ENCODE measurements around the gene ABCA4. TPM values are rescaled to one million over a fixed set of nuclear protein-coding genes. Genes with fewer than 3 reads are reported as not detected.

Gene ABCA4
- total RNA-seq, 1 experiment from 2014 or later, result 0.29 TPM

- Histone ChIP-seq H3K4me2 (ENCODE audit: low read length) (no peak overlapping the region), H3K9ac (ENCODE audit: low read length) (no peak overlapping the region), H3K27me3 (ENCODE audit: low read length) (no peaks in the 10 kb centered on the region), H3K4me3 (ENCODE audit: low read length) (no peak overlapping the region), H3K4me1 (ENCODE audit: insufficient read depth, low read length) (peaks cover 12% of the 10 kb centered on the region), H3K27ac (ENCODE audit: low read length) (no peak overlapping the region), H3K9me3 (ENCODE audit: low read length) (no peaks in the 10 kb centered on the region), H3K79me2 (ENCODE audit: low read length) (no peaks in the 10 kb centered on the region), H4K20me1 (ENCODE audit: low read length) (no peaks in the 10 kb centered on the region), H3K9me2 (replicated peaks; ENCODE audit: low read length) (no peaks in the 10 kb centered on the region), H3F3A (ENCODE audit: low read length, unreplicated experiment) (no peaks in the 10 kb centered on the region), H3K36me3 (ENCODE audit: low read depth, low read length) (no peaks in the 10 kb centered on the region), H2AFZ (ENCODE audit: low read length) (no peak overlapping the region)
- intact Hi-C loops (cut with micrococcal nuclease), result no loop called here
- TF ChIP-seq EZH2 (IDR thresholded peaks at IDR 0.05; ENCODE audit: low read length, unreplicated experiment) (no peak), CTCF (conservative IDR thresholded peaks at IDR 0.05; ENCODE audit: low read depth, low read length) (no peak), EZH2phosphoT487 (IDR thresholded peaks at IDR 0.05; ENCODE audit: borderline replicate concordance, low read length) (no peak)
- DNase-seq (no peak), ATAC-seq (no peak)
- ChIA-PET CTCF (no interaction called here), POLR2A (ENCODE audit: unreplicated experiment) (no interaction called here)
- no TSS peak for BruUV-seq (replicated peaks)
Measured at GRCh38 chr1:94079080-94079940, 41.6 kb downstream of the ABCA4 start.

DNA sequence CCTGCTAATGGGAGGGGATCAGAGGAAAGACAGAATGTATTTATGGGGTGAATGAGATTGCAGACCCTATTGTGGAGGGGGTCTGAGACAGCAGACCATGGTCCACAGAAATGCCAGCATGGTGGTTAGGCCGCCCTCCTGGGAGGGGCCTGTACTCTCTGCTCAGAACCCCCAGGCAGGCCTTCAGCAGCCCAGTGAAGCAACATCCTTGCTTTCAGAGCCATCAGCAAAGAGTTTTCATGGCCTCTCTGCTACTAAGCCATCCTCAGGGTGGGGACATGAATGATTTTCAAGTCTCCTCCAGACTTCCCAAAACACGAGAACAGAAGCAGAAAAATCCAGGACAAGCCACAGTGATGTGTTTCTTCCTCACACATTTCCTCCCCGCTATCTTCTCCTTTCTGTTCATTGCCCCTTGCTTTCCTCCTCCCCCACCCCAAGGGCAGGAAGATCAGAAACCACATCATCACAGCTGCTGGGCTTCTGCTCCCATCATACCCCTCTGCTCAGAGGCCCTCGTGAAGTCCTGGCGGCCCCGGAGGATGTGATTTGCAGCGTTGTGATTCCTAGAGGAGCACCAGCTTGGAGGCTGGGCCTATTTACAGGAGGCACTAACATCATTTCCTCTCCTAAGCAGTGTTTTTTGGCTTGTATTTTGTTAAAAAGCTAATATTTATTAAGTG lies 48.0 kb downstream of the ABCA4 start:
- ChIA-PET CTCF (no interaction called here), POLR2A (ENCODE audit: unreplicated experiment) (no interaction called here)
- no peak for TF ChIP-seq CTCF (conservative IDR thresholded peaks at IDR 0.05; ENCODE audit: low read depth, low read length)
- TF ChIP-seq EZH2phosphoT487 (IDR thresholded peaks at IDR 0.05; ENCODE audit: borderline replicate concordance, low read length), result no peak
- TF ChIP-seq EZH2 (IDR thresholded peaks at IDR 0.05; ENCODE audit: low read length, unreplicated experiment), result no peak
- no peaks in the 10 kb centered on the region for H3K36me3 ChIP-seq (ENCODE audit: low read depth, low read length)
- H3K9me2 ChIP-seq (replicated peaks; ENCODE audit: low read length), result no peaks in the 10 kb centered on the region
- no peak overlapping the region for H2AFZ ChIP-seq (ENCODE audit: low read length)
- no peak overlapping the region for H3K27ac ChIP-seq (ENCODE audit: low read length)
- intact Hi-C loops (cut with micrococcal nuclease), result no loop called here
- H3K9ac ChIP-seq (ENCODE audit: low read length), result no peak overlapping the region
- ATAC-seq (no peak), DNase-seq (no peak)
- peaks cover 9% of the 10 kb centered on the region for H3F3A ChIP-seq (ENCODE audit: low read length, unreplicated experiment)
- H3K4me2 ChIP-seq (ENCODE audit: low read length), result no peak overlapping the region
- no peaks in the 10 kb centered on the region for H3K27me3 ChIP-seq (ENCODE audit: low read length)
- H3K9me3 ChIP-seq (ENCODE audit: low read length), result no peaks in the 10 kb centered on the region
- no peaks in the 10 kb centered on the region for H3K79me2 ChIP-seq (ENCODE audit: low read length)
- H3K4me1 ChIP-seq (ENCODE audit: insufficient read depth, low read length), result peaks cover 28% of the 10 kb centered on the region
- no peaks in the 10 kb centered on the region for H4K20me1 ChIP-seq (ENCODE audit: low read length)
- no TSS peak for BruUV-seq (replicated peaks)
- no peak overlapping the region for H3K4me3 ChIP-seq (ENCODE audit: low read length)

GRCh38 chr1:94071976-94072375 lies 49.0 kb downstream of the ABCA4 start:
- Histone ChIP-seq H3K4me3 (ENCODE audit: low read length) (no peak overlapping the region), H3K4me2 (ENCODE audit: low read length) (no peak overlapping the region), H3K36me3 (ENCODE audit: low read depth, low read length) (no peaks in the 10 kb centered on the region), H2AFZ (ENCODE audit: low read length) (no peak overlapping the region), H3K79me2 (ENCODE audit: low read length) (no peaks in the 10 kb centered on the region), H3K4me1 (ENCODE audit: insufficient read depth, low read length) (peaks cover 38% of the 10 kb centered on the region), H3K9ac (ENCODE audit: low read length) (no peak overlapping the region), H3K9me2 (replicated peaks; ENCODE audit: low read length) (no peaks in the 10 kb centered on the region), H4K20me1 (ENCODE audit: low read length) (no peaks in the 10 kb centered on the region), H3K27ac (ENCODE audit: low read length) (no peak overlapping the region), H3F3A (ENCODE audit: low read length, unreplicated experiment) (peaks cover 13% of the 10 kb centered on the region), H3K27me3 (ENCODE audit: low read length) (no peaks in the 10 kb centered on the region), H3K9me3 (ENCODE audit: low read length) (no peaks in the 10 kb centered on the region)
- POLR2A ChIA-PET (ENCODE audit: unreplicated experiment), result interaction anchor here (0.6 kb wide), 1 partner anchor 12 kb away, joined by 4 read pairs; no protein-coding TSS in a partner anchor
- ATAC-seq (no peak), DNase-seq (no peak)
- CTCF ChIA-PET, result no interaction called here
- TF ChIP-seq EZH2 (IDR thresholded peaks at IDR 0.05; ENCODE audit: low read length, unreplicated experiment) (no peak), CTCF (conservative IDR thresholded peaks at IDR 0.05; ENCODE audit: low read depth, low read length) (no peak), EZH2phosphoT487 (IDR thresholded peaks at IDR 0.05; ENCODE audit: borderline replicate concordance, low read length) (no peak)
- BruUV-seq (replicated peaks), result no TSS peak
- intact Hi-C loops (cut with micrococcal nuclease), result no loop called here
